Subcutaneous abdominal adipose tissue (tissue), 5 donors: ENCODE results near the gene TCERG1L.
"Not testable (repeated sequence)": the region's sequence is repeated elsewhere in the genome, so short reads cannot be mapped to it uniquely, and the experiment has no call there.

Experiments used
- H3K27ac ChIP-seq: one replicate; pipeline ENCODE4 v1.7.0; 2013; ENCODE audit warnings: low read depth, mild to moderate bottlenecking, inconsistent platforms, low read length, moderate library complexity
- H3K27me3 ChIP-seq, 5 donors: one replicate each; pipeline ENCODE4 v1.7.0; 2013; ENCODE audit warnings: low read length in 5 of 5, inconsistent platforms in 1 of 5; ENCODE audit not compliant: control insufficient read depth in 5 of 5, insufficient read depth in 4 of 5
- H3K36me3 ChIP-seq, 5 donors: one replicate each; pipeline ENCODE4 v1.7.0; 2013; ENCODE audit warnings: low read length in 5 of 5; ENCODE audit not compliant: control insufficient read depth in 5 of 5, insufficient read depth in 5 of 5
- H3K4me1 ChIP-seq, 5 donors: one replicate each; pipeline ENCODE4 v1.7.0; 2013; ENCODE audit warnings: low read length in 5 of 5, mild to moderate bottlenecking in 3 of 5, moderate library complexity in 1 of 5; ENCODE audit not compliant: control insufficient read depth in 5 of 5, insufficient read depth in 5 of 5
- H3K4me3 ChIP-seq, 5 donors: one replicate each; pipeline ENCODE4 v1.7.0; 2013; ENCODE audit warnings: low read length in 5 of 5, low read depth in 1 of 5
- H3K9ac ChIP-seq, 5 donors: one replicate each; pipeline ENCODE4 v1.7.0; 2013; ENCODE audit warnings: low read length in 5 of 5, mild to moderate bottlenecking in 4 of 5, moderate library complexity in 3 of 5
- H3K9me3 ChIP-seq, 5 donors: one replicate each; pipeline ENCODE4 v1.7.0; 2013; ENCODE audit warnings: low read length in 5 of 5; ENCODE audit not compliant: control insufficient read depth in 5 of 5
- donor health status: healthy.
- donor health status: healthy.
- donor health status: healthy.
- donor health status: healthy.
- donor health status: healthy.

Gene TCERG1L

GRCh38 chr10:131081786-131082185 is 229.7 kb downstream of the TCERG1L start:
- H3K9ac ChIP-seq, result no peak overlapping the region
- no peak overlapping the region for H3K4me3 ChIP-seq
- H3K36me3 ChIP-seq, result no peaks in the 10 kb centered on the region
- H3K4me1 ChIP-seq, result no peaks in the 10 kb centered on the region
- H3K27me3 ChIP-seq, result peaks cover 4 to 26% (median 22%) of the 10 kb centered on the region in 5 donors
- no peak overlapping the region for H3K27ac ChIP-seq
- H3K9me3 ChIP-seq, result peaks cover 0 to 9% (median 3%) of the 10 kb centered on the region in 5 donors

DNA sequence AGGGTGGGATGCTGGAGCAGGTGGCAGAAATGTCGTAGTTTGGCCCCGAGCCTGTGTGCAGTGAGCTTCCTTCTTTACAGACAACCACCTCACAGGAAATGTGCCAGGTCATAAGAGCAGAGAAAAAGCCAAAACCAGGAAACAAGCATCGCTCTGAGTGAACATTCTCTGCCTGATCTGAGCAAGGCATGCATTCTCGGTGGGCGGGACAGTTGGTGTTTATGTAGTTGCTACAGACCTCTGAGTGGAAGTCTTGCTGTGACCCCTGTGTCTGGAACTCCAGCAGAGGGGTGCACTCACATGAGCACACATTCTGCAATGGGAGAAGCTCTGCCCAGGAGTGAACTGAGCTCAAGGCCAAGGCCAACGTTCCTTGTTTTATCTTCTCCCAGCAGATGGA is 230.1 kb downstream of the TCERG1L start:
- no peak overlapping the region for H3K9ac ChIP-seq
- no peaks in the 10 kb centered on the region for H3K4me1 ChIP-seq
- H3K4me3 ChIP-seq, result no peak overlapping the region
- H3K9me3 ChIP-seq, result peaks cover 0 to 6% (median 1%) of the 10 kb centered on the region in 5 donors
- H3K27me3 ChIP-seq, result peaks cover 4 to 26% (median 20%) of the 10 kb centered on the region in 5 donors
- H3K27ac ChIP-seq, result no peak overlapping the region
- H3K36me3 ChIP-seq, result no peaks in the 10 kb centered on the region

- no peaks in the 10 kb centered on the region for H3K4me1 ChIP-seq
- H3K27ac ChIP-seq, result no peak overlapping the region
- peaks cover 4 to 26% (median 19%) of the 10 kb centered on the region in 5 donors for H3K27me3 ChIP-seq
- no peaks in the 10 kb centered on the region for H3K9me3 ChIP-seq
- H3K9ac ChIP-seq, result no peak overlapping the region
- no peak overlapping the region for H3K4me3 ChIP-seq
- H3K36me3 ChIP-seq, result no peaks in the 10 kb centered on the region
Measured at GRCh38 chr10:131080571-131080970, 230.9 kb downstream of the TCERG1L start.

DNA sequence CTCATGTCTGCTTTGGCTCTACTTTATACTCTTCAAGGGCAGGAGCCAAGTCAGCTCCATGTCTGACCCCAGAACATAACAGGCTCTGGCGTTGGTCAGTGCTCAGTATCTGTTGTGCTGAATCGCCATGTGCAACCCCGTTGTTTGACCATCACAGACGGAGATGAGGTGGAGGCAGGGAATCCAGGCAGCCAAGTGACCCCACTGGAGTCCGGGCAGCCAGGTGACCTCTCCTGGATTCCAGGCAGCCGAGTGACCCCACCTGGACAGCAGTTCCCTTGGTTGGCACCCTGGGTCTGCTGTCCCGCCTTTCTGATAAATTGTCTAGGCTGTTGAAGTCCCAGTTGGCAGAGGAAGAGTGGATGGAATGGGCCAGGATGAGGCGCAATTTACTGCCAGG is 232.2 kb downstream of the TCERG1L start:
- Histone ChIP-seq H3K27me3 (peaks cover 4 to 22% (median 14%) of the 10 kb centered on the region in 5 donors), H3K4me1 (no peaks in the 10 kb centered on the region), H3K9me3 (no peaks in the 10 kb centered on the region)

GRCh38 chr10:131078882-131079280 is 232.6 kb downstream of the TCERG1L start:
- not testable (repeated sequence) for H3K9ac ChIP-seq, H3K4me1 ChIP-seq, H3K27ac ChIP-seq, H3K4me3 ChIP-seq, H3K36me3 ChIP-seq, H3K9me3 ChIP-seq
- peaks cover 4 to 21% (median 14%) of the 10 kb centered on the region in 5 donors for H3K27me3 ChIP-seq

More for the DNA sequence above, 232.2 kb downstream of the TCERG1L start:
- H3K9ac ChIP-seq, result no peak overlapping the region
- no peaks in the 10 kb centered on the region for H3K36me3 ChIP-seq
- no peak overlapping the region for H3K27ac ChIP-seq
- H3K4me3 ChIP-seq, result no peak overlapping the region

- no peak overlapping the region for H3K4me3 ChIP-seq
- peaks cover 4 to 19% (median 13%) of the 10 kb centered on the region in 5 donors for H3K27me3 ChIP-seq
Measured at GRCh38 chr10:131078131-131078881, 233.2 kb downstream of the TCERG1L start.

GRCh38 chr10:131077724-131078123 is 233.8 kb downstream of the TCERG1L start:
- no peak overlapping the region for H3K4me3 ChIP-seq

More at GRCh38 chr10:131078131-131078881, 233.2 kb downstream of the TCERG1L start:
- Histone ChIP-seq H3K9ac (no peak overlapping the region), H3K27ac (no peak overlapping the region), H3K4me1 (no peaks in the 10 kb centered on the region), H3K36me3 (no peaks in the 10 kb centered on the region), H3K9me3 (no peaks in the 10 kb centered on the region)

DNA sequence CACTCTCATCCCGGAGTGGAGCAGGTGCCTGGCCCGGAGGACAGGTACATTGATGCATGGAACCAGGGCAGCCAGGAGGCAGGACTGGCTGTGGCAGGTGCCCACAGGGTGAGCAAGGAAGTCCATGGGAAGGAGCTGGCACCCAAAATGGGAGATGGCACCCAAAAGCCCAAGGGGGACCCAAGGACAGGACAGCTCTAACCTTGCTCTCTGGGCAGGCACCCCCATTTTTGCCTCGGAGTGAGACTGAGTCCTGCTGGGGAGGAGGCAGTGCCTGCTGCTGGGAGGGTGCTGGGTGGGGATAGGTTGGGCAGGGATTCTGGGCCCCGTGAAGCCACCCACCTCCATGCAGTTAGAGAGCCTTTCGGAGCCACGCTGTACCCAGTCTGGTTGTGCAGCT is 234.5 kb downstream of the TCERG1L start:
- Histone ChIP-seq H3K9me3 (peaks cover 0 to 3% (median 0%) of the 10 kb centered on the region in 5 donors), H3K36me3 (no peaks in the 10 kb centered on the region)

More at GRCh38 chr10:131077724-131078123, 233.8 kb downstream of the TCERG1L start:
- Histone ChIP-seq H3K4me1 (no peaks in the 10 kb centered on the region), H3K36me3 (no peaks in the 10 kb centered on the region), H3K9me3 (peaks cover 0 to 2% (median 0%) of the 10 kb centered on the region in 5 donors), H3K27ac (no peak overlapping the region), H3K9ac (no peak overlapping the region), H3K27me3 (peaks cover 4 to 15% (median 8%) of the 10 kb centered on the region in 5 donors)

GRCh38 chr10:131076356-131076755 is 235.2 kb downstream of the TCERG1L start:
- Histone ChIP-seq H3K36me3 (no peaks in the 10 kb centered on the region), H3K4me3 (no peak overlapping the region), H3K27ac (no peak overlapping the region), H3K9ac (no peak overlapping the region), H3K9me3 (peaks cover 0 to 3% (median 0%) of the 10 kb centered on the region in 5 donors), H3K4me1 (no peaks in the 10 kb centered on the region), H3K27me3 (peaks cover 0 to 15% (median 4%) of the 10 kb centered on the region in 5 donors)

More for the DNA sequence above, 234.5 kb downstream of the TCERG1L start:
- no peak overlapping the region for H3K4me3 ChIP-seq
- H3K9ac ChIP-seq, result no peak overlapping the region
- no peak overlapping the region for H3K27ac ChIP-seq
- H3K4me1 ChIP-seq, result no peaks in the 10 kb centered on the region
- H3K27me3 ChIP-seq, result peaks cover under 1 to 15% (median 4%) of the 10 kb centered on the region in 5 donors

DNA sequence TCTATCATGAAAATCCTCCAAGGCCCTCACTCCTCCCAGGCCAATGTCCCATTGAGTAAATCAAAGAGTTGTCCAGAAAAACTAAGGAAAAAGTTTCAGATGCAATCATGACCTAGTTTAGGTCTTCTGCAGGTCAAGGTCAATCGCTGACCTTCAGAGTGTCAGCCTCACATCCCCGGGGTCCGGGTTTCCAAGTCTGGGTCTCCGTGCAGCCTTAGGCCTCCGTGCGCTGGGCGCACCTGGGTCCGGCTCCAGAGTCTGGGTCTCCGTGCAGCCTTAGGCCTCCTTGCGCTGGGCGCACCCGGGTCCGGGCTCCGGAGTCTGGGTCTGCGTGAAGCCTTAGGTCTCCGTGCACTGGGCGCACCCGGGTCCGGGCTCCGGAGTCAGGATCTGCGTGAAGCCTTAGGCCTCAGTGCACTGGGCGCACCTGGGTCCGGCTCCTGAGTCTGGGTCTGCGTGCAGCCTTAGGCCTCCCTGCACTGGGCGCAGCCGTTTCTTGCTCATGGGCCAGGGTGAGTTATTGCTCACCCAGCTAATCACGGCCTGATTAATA is 236.2 kb downstream of the TCERG1L start:
- no peaks in the 10 kb centered on the region for H3K4me1 ChIP-seq
- no peaks in the 10 kb centered on the region for H3K36me3 ChIP-seq
- no peak overlapping the region for H3K4me3 ChIP-seq
- H3K9me3 ChIP-seq, result peaks cover 0 to 3% (median 0%) of the 10 kb centered on the region in 5 donors
- no peak overlapping the region for H3K27ac ChIP-seq
- no peak overlapping the region for H3K9ac ChIP-seq
- peaks cover 0 to 17% (median 4%) of the 10 kb centered on the region in 5 donors for H3K27me3 ChIP-seq
